SH-SY5Y (cell line): Measurements from ENCODE around the gene ANKHD1.

ENCODE experiments used
- GATA2 ChIP-seq: IDR thresholded peaks from 2 replicates; pipeline ENCODE4 v1.6.1; 2011; ENCODE audit warnings: mild to moderate bottlenecking, low read depth, low read length
- GATA3 ChIP-seq: IDR thresholded peaks from 2 replicates; pipeline ENCODE4 v1.6.1; 2011; ENCODE audit warnings: low read depth, mild to moderate bottlenecking, low read length, moderate library complexity

DNA sequence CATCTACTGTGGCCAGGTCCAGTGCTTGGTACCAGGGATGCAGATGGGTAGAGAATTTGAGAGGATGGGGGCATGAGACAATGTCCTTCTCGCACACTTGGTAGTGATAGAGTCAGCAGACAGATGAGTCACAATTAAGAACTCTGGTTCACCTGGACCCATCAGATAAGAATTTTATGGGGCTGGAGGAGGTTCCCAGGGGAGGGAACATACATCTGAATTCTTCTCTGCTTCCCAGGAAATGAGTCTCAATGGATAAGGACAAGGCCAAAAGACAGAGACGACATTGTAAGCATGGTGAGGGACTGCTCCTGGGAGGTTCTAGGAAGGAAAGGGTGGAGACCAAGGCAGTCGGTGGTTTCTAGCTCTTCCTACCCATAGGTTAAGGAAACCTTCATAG, 36.4 kb upstream of the ANKHD1 start:
- no peak for TF ChIP-seq GATA2
- TF ChIP-seq GATA3: no peak
